Mesothelial cell of epicardium (in vitro differentiated cells): Measurements from ENCODE around the gene C6orf132. TPM values are rescaled to one million over a fixed set of nuclear protein-coding genes. Genes with fewer than 3 reads are reported as not detected.

ENCODE experiments used
- DNase-seq, 2 experiments: peaks; one replicate each; pipeline ENCODE4 v3.0.0; 2021; ENCODE audit warnings: low spot score in 2 of 2; ENCODE audit not compliant: unreplicated experiment in 2 of 2
- H3K27ac Mint-ChIP-seq: 2 replicates; pipeline ENCODE4 v1.8.0; 2021; ENCODE audit warnings: mixed read lengths
- H3K27me3 Mint-ChIP-seq: 2 replicates; pipeline ENCODE4 v1.8.0; 2021; ENCODE audit warnings: low read depth, mixed read lengths
- H3K36me3 Mint-ChIP-seq: 2 replicates; pipeline ENCODE4 v1.8.0; 2021; ENCODE audit warnings: mixed read lengths
- H3K4me1 Mint-ChIP-seq: 2 replicates; pipeline ENCODE4 v1.8.0; 2021; ENCODE audit warnings: mixed read lengths
- H3K4me3 Mint-ChIP-seq: 2 replicates; pipeline ENCODE4 v1.8.0; 2021; ENCODE audit warnings: mild to moderate bottlenecking, moderate library complexity, mixed read lengths
- H3K9me3 Mint-ChIP-seq: 2 replicates; pipeline ENCODE4 v1.8.0; 2021; ENCODE audit warnings: mixed read lengths
- total RNA-seq: library from RNA; stranded (reverse); gene quantifications from 3 replicates; pipeline ENCODE4 v1.2.1, GENCODE V29; 2021
- TF ChIP-seq, protein P1 (sequence below): fragments of 200-600 bp; sonication (generic); IDR thresholded peaks from one replicate; pipeline ENCODE4 v1.5.0; 2021; ENCODE audit warnings: antibody characterized with exemption; ENCODE audit not compliant: unreplicated experiment

Gene C6orf132
- total RNA-seq, 1 donor from 2014 or later: 22.4 TPM

DNA sequence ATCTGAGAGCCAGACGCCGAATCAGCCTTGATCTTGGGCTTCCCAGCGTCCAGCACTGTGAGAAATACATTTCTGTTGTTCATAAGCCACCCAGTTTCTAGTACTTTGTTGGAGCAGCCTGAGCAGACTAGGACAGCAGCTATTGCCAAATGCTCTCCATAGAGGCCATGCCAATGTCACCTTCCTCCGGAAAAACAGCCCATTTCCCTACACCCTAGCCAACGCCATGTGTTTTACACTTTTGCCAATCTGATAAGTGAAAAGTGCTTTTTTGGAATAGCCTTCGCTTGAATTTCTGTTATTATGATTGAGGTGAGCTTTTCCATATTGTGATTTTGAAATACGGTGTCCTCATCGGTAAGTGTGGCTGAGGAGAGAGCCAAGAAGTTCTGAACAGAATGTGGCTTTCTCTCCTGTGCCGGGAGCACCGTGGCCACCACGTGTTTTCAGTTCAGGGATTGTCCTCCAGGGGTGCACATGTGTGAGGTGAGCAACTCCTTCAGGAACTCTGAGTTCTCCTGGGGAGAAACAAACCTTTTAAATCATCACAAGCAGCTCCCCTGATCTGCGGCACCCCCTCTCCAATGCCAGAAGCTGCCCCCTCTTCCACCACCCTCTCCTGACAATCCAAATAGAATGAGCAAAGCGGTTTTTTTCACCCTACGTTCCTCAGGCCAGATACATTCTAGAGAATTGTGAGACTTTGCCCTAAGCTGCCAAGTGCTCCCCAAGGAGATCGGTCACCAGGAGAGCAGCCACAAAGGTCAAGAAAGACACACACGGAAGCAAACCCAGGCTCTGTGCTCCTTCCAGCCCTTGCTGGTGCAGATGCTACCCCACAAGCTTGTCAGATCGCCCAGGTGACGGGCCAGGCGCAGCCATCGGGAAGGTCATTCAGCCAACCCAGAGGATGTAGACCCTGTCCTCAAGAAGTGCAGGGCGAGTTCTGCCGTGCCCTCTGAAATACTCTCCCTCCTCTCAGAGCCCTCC is 56.1 kb downstream of the C6orf132 start:
- no peaks in the 10 kb centered on the region for H3K27me3 Mint-ChIP-seq
- H3K27ac Mint-ChIP-seq: no peak overlapping the region
- H3K4me1 Mint-ChIP-seq: no peaks in the 10 kb centered on the region
- H3K4me3 Mint-ChIP-seq: no peak overlapping the region
- DNase-seq: no peak
- H3K9me3 Mint-ChIP-seq: no peaks in the 10 kb centered on the region
- H3K36me3 Mint-ChIP-seq: peaks cover 7% of the 10 kb centered on the region
- TF ChIP-seq, protein P1, sequence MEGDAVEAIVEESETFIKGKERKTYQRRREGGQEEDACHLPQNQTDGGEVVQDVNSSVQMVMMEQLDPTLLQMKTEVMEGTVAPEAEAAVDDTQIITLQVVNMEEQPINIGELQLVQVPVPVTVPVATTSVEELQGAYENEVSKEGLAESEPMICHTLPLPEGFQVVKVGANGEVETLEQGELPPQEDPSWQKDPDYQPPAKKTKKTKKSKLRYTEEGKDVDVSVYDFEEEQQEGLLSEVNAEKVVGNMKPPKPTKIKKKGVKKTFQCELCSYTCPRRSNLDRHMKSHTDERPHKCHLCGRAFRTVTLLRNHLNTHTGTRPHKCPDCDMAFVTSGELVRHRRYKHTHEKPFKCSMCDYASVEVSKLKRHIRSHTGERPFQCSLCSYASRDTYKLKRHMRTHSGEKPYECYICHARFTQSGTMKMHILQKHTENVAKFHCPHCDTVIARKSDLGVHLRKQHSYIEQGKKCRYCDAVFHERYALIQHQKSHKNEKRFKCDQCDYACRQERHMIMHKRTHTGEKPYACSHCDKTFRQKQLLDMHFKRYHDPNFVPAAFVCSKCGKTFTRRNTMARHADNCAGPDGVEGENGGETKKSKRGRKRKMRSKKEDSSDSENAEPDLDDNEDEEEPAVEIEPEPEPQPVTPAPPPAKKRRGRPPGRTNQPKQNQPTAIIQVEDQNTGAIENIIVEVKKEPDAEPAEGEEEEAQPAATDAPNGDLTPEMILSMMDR: peak; percentile 25

DNA sequence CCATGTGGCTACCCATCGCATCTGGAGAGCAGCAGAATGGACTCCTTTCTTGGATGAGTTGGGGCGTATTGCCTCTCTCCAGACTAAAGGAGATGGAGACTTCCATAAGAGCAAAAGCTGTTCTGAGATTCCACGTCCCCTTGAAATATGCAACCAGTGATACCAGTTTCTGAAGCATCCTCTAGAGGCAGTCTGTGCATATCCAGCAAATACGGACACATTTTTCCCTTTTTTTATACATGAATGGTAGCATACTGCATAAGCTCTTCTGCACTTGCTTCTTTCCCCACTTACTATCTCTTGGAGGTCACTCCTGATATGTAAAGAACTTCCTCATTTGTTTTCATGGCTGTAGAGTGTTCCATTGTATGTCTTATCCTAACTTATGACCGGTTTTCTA is 57.5 kb downstream of the C6orf132 start:
- Mint-ChIP-seq H3K9me3 (no peaks in the 10 kb centered on the region), H3K4me1 (no peaks in the 10 kb centered on the region), H3K4me3 (no peak overlapping the region), H3K27me3 (no peaks in the 10 kb centered on the region), H3K36me3 (peaks cover 8% of the 10 kb centered on the region), H3K27ac (no peak overlapping the region)
- DNase-seq: no peak
- TF ChIP-seq, protein P1: no peak

DNA sequence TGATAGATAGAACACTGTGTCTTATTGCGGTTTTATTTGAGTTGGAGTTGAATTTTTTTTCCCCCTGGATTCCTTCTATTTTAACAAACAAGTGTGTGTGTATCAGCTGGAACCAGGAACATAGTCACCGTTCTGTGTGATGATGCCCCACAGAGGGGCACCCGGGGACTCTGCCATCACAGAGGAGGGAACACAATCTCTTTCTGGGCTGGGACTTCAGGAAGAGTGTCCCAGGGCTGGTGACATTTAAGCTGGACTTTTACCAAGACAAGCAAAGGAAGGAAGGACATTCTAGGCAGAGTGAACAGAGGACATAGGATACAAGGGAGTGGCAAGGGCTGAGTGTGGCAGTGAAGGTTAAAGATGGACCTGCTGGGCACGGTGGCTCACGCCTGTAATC is 58.9 kb downstream of the C6orf132 start:
- Mint-ChIP-seq H3K4me3 (no peak overlapping the region), H3K9me3 (no peaks in the 10 kb centered on the region), H3K27ac (no peak overlapping the region), H3K27me3 (no peaks in the 10 kb centered on the region), H3K4me1 (no peaks in the 10 kb centered on the region), H3K36me3 (peaks cover 11% of the 10 kb centered on the region)
- no peak for DNase-seq
- TF ChIP-seq, protein P1: no peak

DNA sequence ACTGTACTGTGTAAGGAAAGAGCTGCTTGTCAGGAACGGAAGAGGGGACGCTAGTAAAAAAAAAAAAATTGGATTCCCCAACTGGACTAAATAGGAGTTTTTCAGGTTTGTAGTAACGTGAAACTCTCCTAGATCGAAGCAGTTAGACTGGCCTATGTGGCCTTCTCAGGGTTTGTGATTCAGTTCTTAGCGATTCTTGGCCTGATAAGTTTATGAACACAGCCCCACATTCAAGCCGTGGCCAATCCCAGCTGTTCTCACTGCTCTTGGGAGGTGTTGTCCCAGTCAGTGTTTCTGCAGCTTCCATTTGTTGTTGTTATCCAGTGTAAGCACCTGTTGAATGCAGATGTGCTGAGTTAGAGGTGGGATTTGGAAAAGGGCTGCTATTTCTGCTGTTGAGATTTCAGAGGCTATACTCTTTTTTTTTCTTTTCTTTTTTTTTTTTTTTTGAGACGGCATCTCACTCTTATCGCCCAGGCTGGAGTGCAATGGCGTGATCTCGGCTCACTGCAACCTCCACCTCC is 62.4 kb downstream of the C6orf132 start:
- H3K4me3 Mint-ChIP-seq: no peak overlapping the region
- no peak overlapping the region for H3K27ac Mint-ChIP-seq
- TF ChIP-seq, protein P1: no peak
- H3K27me3 Mint-ChIP-seq: no peaks in the 10 kb centered on the region
- no peaks in the 10 kb centered on the region for H3K9me3 Mint-ChIP-seq
- no peak for DNase-seq
- peaks cover 22% of the 10 kb centered on the region for H3K36me3 Mint-ChIP-seq
- peaks cover 2% of the 10 kb centered on the region for H3K4me1 Mint-ChIP-seq

DNA sequence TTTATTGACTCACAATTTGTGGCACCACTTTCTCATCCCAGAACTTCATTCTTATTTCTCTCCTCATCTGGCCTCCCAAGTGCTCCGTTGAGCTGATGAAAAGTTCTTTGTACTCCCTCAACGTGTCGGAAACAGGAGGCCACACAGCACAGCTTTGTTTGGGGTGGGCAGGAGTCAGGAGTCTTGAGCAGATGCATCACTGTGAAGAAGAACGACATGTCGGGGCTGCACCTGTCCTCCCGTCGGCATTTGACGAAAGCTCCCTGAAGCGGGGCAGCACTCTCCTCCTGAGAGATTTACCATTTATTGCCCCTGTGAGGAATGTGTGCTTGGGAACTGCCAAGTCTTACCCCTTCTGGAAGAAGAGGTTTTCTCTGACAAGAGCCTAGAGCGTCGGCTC is 64.0 kb downstream of the C6orf132 start:
- Mint-ChIP-seq H3K9me3 (no peaks in the 10 kb centered on the region), H3K27me3 (no peaks in the 10 kb centered on the region), H3K4me1 (peaks cover 2% of the 10 kb centered on the region), H3K4me3 (no peak overlapping the region), H3K27ac (no peak overlapping the region), H3K36me3 (peaks cover 25% of the 10 kb centered on the region)
- DNase-seq: no peak
- TF ChIP-seq, protein P1: no peak
